ENCODE measurements around the gene NANOS2. TPM values are rescaled to one million over a fixed set of nuclear protein-coding genes. Genes with fewer than 3 reads are reported as not detected.

Gene NANOS2
- total RNA-seq (2011; cell fraction: chromatin; rRNA removed; ENCODE audit: low replicate concordance): not detected in 2 replicates
- not detected in 2 replicates for total RNA-seq (2011; cell fraction: nucleolus; rRNA removed)
- not detected in 2 replicates for total RNA-seq (2011; cell fraction: nucleoplasm; rRNA removed)
- total RNA-seq (2014; rRNA removed) (0.08 TPM in 1 of 2 replicates, not detected in the other), total RNA-seq (2014; rRNA removed; fragmentation: Illumina TruSeq; extraction: Trizol) (not detected in 2 replicates), total RNA-seq (2015; rRNA removed; fragmentation: Illumina TruSeq; extraction: Trizol) (not detected in 2 replicates), total RNA-seq (2021) (not detected in 2 replicates), polyA plus RNA-seq (2011; rRNA removed) (not detected in 2 replicates), polyA plus RNA-seq (2014; fragmentation: Illumina TruSeq; extraction: Trizol) (not detected in 2 replicates), polyA plus RNA-seq (2014; fragmentation: Nextera tagmentation; extraction: Ambion mirVana) (not detected), polyA plus RNA-seq (2014; rRNA removed) (not detected in 2 replicates), polyA minus RNA-seq (2011; rRNA and poly(A)+ RNA removed) (not detected in 2 replicates), Bru-seq, nascent RNA (not detected), BruChase-seq, experiment 1, labeled RNA remaining after a 2-hour chase (not detected), BruChase-seq, experiment 2, labeled RNA remaining after a 6-hour chase (not detected)
- not detected in 2 replicates for polyA plus RNA-seq (2011; cell fraction: cytosol; rRNA removed)
- polyA plus RNA-seq (2011; cell fraction: nucleus; rRNA removed): not detected in 2 replicates
- not detected in 2 replicates for polyA plus RNA-seq (2012)
- polyA minus RNA-seq (2011; cell fraction: cytosol; rRNA and poly(A)+ RNA removed): not detected in 2 replicates
- not detected in 2 replicates for polyA minus RNA-seq (2011; cell fraction: nucleus; rRNA and poly(A)+ RNA removed)
- long read RNA-seq, experiment 1: 0 reads
- long read RNA-seq, experiment 2: 0 reads
- long read RNA-seq, experiment 3: 0 reads

GRCh38 chr19:45913874-45914830, at the start of gene NANOS2:
Gene NANOS2, minus strand, starts transcription at chr19:45914778. Its CDS starts 85 bp downstream, at chr19:45914693.
- Histone ChIP-seq H3K9ac (ENCODE audit: insufficient read depth in 1 of 2, low read depth in 2 of 2, low read length in 2 of 2) (no peak within 1 kb of the TSS; a peak in 1 of 4 replicates), H2AFZ (ENCODE audit: low read depth, low read length) (peak within 1 kb of the TSS; percentile 16; the same call in 1 of the 2 replicates), H3K27ac (ENCODE audit: extremely low read depth, low read depth, low read length) (no peak within 1 kb of the TSS), H3K27me3 (ENCODE audit: control insufficient read depth in 2 of 2, insufficient read depth in 2 of 2, low read length in 2 of 2) (peaks cover 11 to 20% of the 10 kb centered on the region in 2 experiments; a peak in 3 of 5 replicates), H3K9me1 (ENCODE audit: control insufficient read depth, insufficient read depth, low read length) (no peaks in the 10 kb centered on the region), H3K4me3 (no peak within 1 kb of the TSS), H3K4me2 (ENCODE audit: insufficient read depth, low read length) (no peak within 1 kb of the TSS), H4K20me1 (replicated peaks; ENCODE audit: control insufficient read depth, insufficient read depth, low read length) (no peaks in the 10 kb centered on the region), H3K4me1 (replicated peaks in 1 of 2; ENCODE audit: control insufficient read depth in 2 of 2, insufficient read depth in 2 of 2, low read length in 2 of 2) (peaks cover 0 to 9% of the 10 kb centered on the region in 2 experiments; a peak in 2 of 5 replicates), H3K36me3 (ENCODE audit: control insufficient read depth, insufficient read depth, low read length) (no peaks in the 10 kb centered on the region), H3K79me2 (ENCODE audit: control insufficient read depth, insufficient read depth, low read length) (no peaks in the 10 kb centered on the region), H3K9me3 (replicated peaks; ENCODE audit: control insufficient read depth, insufficient read depth, low read depth, low read length) (no peaks in the 10 kb centered on the region)
- BruUV-seq (replicated peaks): no TSS peak
- DNase-seq (ENCODE audit: extremely low read depth in 1 of 4, low spot score in 3 of 4): peak; percentile 72 to 82 (median 78)
- ChIA-PET CTCF (ENCODE audit: low intra/inter-chr PET ratio) (interaction anchor here (0.6 to 1.3 kb wide), 2 partner anchors 99 to 103 kb away, joined by 3 read pairs; no protein-coding TSS in a partner anchor), POLR2A (interaction anchor here (0.7 kb wide), 1 partner anchor 28 kb away, joined by 3 read pairs; no protein-coding TSS in a partner anchor)
- ATAC-seq: peak; percentile 96
- 43% methylated on average over 38 of the region's 44 CpGs for WGBS (ENCODE audit: insufficient coverage, low coverage, missing lambda C conversion rate)
- intact Hi-C loops (cut with micrococcal nuclease) (loop anchor here (5.0 kb wide), 1 partner anchor 108 kb away; the partner anchor contains the start of gene PGLYRP1), in situ Hi-C loops (cut with MboI) (loop anchor here (10.0 kb wide), 1 partner anchor 351 kb away; no protein-coding TSS in a partner anchor)
- FAIRE-seq: peak; percentile 59
- TF ChIP-seq PKNOX1 (IDR thresholded peaks at IDR 0.05) (peak; percentile 26; the same call in 1 of the 2 replicates), CTCFL (IDR thresholded peaks at IDR 0.05; ENCODE audit: borderline replicate concordance, insufficient read depth, low read depth, low read length, poor library complexity, severe bottlenecking) (peak; percentile 19), EGR1 (conservative IDR thresholded peaks at IDR 0.05) (peak; percentile 36; the same call in 1 of the 2 replicates), ZKSCAN3 (CRISPR knock-in tag; IDR thresholded peaks at IDR 0.05) (no peak), CTCF (IDR thresholded peaks at IDR 0.05 in 2 of 3, conservative IDR thresholded peaks at IDR 0.05 in 1 of 3; ENCODE audit: insufficient read depth in 2 of 3, low read depth in 1 of 3, low read length in 3 of 3) (peak; percentile 61 to 85 (median 64)), CEBPB (tag; IDR thresholded peaks at IDR 0.05) (no peak)

Data from K562 (cell line).